Astrocyte of the spinal cord (primary cell): ENCODE measurements around the gene HERC5.
A peak's percentile ranks its signal among the peaks of the same experiment; 100 is the strongest.

Experiments
- DNase-seq: peaks from one replicate; pipeline ENCODE4 v3.0.0; 2011; ENCODE audit warnings: low read depth, low spot score
- H3K4me3 ChIP-seq: 2 replicates; pipeline ENCODE4 v1.5.1; 2011; ENCODE audit warnings: low read depth, mild to moderate bottlenecking, low read length, moderate library complexity
- in situ Hi-C: cut with HindIII; loops from 2 replicates; pipeline ENCODE4 v1.10.0; 2017; ENCODE audit warnings: low sequenced_read_pairs
- TF ChIP-seq, protein P1 (sequence below): IDR thresholded peaks from 2 replicates; pipeline ENCODE4 v1.5.1; 2012; ENCODE audit warnings: low read depth, mild to moderate bottlenecking, low read length, inconsistent platforms

The HERC5 gene

DNA sequence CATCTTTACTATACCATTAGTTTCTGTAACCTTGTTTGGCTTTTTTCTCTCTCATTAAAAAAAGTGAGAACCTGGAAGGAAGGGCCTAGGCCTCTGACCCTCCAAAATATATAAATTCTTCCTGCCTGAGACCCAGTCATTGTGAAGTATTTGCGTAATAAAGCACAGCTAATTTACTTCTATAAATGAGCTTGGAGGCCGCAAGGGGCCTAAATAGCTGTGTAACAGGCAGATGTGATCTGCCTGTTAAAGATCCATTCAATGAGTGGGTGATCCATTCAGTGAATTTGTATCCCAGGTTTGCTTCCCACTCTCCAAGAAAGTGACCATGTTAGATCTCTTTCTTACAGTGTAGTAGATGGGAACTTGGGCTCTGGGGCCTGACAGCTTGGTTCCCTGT is 67.3 kb downstream of the HERC5 start:
- no peak for DNase-seq
- in situ Hi-C loops: no loop called here
- TF ChIP-seq, protein P1, sequence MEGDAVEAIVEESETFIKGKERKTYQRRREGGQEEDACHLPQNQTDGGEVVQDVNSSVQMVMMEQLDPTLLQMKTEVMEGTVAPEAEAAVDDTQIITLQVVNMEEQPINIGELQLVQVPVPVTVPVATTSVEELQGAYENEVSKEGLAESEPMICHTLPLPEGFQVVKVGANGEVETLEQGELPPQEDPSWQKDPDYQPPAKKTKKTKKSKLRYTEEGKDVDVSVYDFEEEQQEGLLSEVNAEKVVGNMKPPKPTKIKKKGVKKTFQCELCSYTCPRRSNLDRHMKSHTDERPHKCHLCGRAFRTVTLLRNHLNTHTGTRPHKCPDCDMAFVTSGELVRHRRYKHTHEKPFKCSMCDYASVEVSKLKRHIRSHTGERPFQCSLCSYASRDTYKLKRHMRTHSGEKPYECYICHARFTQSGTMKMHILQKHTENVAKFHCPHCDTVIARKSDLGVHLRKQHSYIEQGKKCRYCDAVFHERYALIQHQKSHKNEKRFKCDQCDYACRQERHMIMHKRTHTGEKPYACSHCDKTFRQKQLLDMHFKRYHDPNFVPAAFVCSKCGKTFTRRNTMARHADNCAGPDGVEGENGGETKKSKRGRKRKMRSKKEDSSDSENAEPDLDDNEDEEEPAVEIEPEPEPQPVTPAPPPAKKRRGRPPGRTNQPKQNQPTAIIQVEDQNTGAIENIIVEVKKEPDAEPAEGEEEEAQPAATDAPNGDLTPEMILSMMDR: no peak
- peak overlapping the region; percentile 98 for H3K4me3 ChIP-seq

DNA sequence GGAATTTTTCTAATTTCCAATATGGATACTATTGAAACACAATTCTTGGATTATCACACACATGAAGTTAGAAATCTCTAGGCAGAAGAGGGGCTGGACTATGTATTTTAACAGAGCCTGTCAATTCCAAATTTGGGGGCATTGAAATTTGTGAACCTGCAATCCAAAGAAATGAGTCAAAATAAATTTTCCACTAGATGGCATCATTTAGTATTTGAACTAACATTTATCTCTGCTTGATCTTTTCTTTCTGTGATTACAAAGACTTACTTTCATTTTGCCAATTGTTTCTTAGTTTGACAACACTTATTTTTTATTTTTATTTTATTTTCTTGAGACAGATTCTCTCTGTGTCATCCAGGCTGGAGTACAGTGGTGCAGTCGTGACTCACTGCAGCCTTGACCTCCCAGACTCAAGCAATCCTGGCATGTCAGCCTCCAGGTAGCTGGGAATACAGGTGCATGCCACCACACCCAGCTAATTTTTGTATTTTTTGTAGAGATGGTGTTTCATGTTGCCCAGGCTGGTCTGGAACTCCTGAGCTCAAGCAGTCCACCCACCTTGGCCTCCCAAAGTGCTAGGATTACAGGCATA is 69.4 kb downstream of the HERC5 start:
- in situ Hi-C loops: no loop called here
- DNase-seq: no peak
- no peak overlapping the region for H3K4me3 ChIP-seq
- TF ChIP-seq, protein P1: peak; percentile 8

DNA sequence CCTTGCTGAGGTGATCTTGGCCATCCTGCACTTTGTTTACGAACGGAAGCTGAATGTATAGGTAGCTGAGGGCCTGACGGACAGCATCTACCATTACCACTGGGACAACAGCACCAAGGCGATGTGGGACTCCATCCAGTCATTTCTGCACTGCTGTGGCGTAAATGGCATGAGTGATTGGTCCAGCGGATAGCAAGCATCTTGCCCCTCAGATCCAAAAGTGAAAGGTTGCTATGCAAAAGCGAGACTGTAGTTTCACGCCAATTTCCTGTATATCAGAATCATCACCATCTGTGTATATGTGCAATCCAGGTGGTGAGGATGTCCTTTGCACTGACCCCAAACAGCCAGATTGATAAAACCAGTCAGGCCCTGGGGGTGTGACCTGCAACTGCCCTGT is 70.9 kb downstream of the HERC5 start:
- in situ Hi-C loops: no loop called here
- H3K4me3 ChIP-seq: no peak overlapping the region
- no peak for DNase-seq
- TF ChIP-seq, protein P1: no peak

DNA sequence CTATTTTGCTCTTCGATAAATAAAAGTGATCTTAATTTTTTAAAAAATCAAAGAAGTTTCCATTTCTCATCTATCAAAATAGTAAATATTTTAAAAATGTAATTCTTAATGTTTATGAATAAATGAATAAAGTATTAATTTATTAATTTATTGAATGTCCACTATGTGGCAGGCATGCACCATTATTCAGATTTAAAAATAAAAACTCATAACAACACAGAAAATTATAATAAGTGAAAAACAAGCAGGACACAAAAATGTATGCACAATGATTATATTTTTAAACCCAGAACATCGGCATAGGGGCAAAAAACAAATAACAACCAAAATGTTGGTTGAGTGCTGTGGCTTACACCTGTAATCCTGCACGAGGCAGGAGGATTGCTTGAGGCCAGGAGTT is 71.9 kb downstream of the HERC5 start:
- TF ChIP-seq, protein P1: no peak
- in situ Hi-C loops: no loop called here
- H3K4me3 ChIP-seq: no peak overlapping the region
- no peak for DNase-seq

DNA sequence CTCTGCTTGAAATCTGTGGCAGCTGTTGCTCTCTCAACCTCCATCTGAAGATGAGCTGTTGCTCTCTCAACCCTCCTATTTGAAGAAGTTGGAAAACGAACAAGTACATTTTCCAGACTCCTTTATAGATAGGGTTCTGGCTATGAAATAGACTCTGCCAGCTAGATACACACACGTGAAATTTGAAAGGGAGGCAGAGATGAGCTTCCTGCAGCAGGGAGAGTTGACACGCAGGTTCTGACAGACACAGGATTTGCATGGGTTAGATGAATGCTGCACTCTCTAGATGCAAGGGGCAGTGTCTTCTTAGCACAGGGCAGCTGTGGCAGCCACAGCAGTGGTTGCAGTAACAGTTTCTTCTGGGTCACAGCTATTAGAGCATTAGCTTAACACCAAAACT is 74.6 kb downstream of the HERC5 start:
- DNase-seq: peak; percentile 11
- TF ChIP-seq, protein P1: no peak
- in situ Hi-C loops: no loop called here
- H3K4me3 ChIP-seq: no peak overlapping the region

DNA sequence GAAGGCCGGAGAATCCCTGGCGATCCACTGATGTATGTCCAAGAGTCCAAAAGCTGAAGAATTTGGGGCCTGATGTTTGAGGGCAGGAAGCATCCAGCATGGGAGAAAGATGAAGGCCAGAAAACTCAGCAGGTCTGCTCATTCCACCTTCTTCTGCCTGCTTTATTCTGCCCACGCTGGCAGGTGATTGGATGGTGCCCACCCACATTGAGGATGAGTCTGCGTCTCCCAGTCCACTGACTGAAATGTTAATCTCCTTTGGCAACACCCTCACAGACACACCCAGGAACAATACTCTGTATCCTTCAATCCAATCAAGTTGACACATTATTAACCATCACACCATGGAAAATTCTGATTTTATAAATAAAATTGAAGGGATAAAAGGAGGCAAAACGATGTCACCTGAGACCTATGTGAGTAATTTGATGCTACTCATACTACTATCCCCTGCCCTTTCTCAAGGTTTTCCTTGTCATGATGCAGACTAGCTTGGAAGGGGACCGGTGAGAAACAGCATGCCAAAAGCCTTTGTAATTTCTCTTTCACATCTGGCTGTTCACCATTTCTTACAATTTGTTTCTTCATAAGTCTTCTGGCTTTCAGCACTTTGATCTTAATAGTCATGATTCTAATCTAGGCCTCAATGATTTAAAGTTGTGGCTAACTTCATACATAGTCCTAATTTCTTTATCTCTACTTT is 76.3 kb downstream of the HERC5 start:
- in situ Hi-C loops: no loop called here
- DNase-seq: peak; percentile 60
- TF ChIP-seq, protein P1: no peak
- H3K4me3 ChIP-seq: no peak overlapping the region
